ENCODE data around the gene FILIP1.

- TF ChIP-seq CTCF (IDR thresholded peaks at IDR 0.05; ENCODE audit: borderline replicate concordance, extremely low read depth, low read length, poor library complexity, severe bottlenecking) = no peak
- no peak for TF ChIP-seq EZH2 (IDR thresholded peaks at IDR 0.05; ENCODE audit: borderline replicate concordance, low read depth, low read length, severe bottlenecking)
These were observed 211.9 kb downstream of the FILIP1 start for GRCh38 chr6:75281653-75282052.

Measured in DND-41 (cell line).